Measurements from ENCODE around the gene PIP5K1C. TPM values are rescaled to one million over a fixed set of nuclear protein-coding genes. Genes with fewer than 3 reads are reported as not detected.

The PIP5K1C gene
- total and polyA plus RNA-seq, 10 of the 15 experiments (the other 5 are each of a cell fraction or from before 2014, with no cell fraction given): 0.39 to 19.6 (median 5.3) TPM

DNA sequence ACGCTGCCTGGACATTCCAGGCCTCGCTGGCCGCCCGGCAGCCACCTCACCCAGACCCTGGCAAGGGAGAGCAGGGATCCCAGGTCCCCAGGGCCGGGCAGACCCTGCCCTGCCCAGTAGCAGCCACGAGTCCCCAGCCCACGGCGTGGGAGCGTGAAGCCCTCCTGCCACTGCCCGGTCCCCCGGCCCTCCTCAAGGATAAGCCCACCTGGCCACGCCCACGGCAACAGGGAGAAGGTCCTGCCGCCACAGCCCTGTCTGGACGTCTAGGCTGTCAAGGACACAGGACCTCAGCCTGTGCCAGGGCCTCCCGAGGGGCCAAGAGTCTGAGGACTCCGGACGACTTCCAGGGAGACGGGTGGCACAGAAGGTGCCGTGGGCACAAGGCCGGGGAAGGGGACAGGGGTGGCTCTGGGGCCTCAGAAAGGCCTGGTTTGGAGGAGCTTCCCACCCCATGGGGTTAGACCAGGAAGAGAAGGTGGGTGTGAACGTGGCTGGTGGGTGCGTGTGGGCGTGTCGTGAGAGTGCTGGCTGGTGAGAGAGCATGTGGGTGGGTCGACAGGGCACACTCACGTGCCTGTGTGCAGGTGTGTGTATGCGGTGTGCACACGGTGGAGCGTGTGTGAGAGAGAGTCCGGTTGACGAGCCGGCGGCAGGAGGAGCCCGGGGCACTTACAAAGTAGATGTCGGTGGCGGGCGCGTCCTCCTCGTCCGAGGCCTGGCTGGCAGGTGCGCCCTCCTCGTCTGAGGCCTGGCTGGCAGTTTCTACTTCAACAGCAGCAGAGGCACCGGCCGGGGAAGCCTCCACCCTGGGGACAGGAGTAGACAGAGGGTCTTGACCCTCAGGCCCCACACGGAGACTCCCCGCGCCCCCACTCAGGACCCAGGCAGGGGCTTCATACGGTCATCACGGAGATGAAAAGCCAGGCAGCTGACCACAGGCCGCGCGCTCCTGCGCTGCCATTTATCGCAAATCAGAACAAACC, 61.8 kb downstream of the PIP5K1C start:
- no peak overlapping the region for H3K27ac ChIP-seq (ENCODE audit: control insufficient read depth, insufficient read depth)
- 91% methylated on average over 47 of the region's 55 CpGs for WGBS (ENCODE audit: insufficient coverage, insufficient replicate concordance, low lambda C conversion rate, missing lambda C conversion rate)

GRCh38 chr19:3637621-3638020, 62.6 kb downstream of the PIP5K1C start:
- ChIA-PET CTCF (no interaction called here), RAD21 (ENCODE audit: unreplicated experiment) (no interaction called here), SMC1A (ENCODE audit: uncharacterized antibody, unreplicated experiment) (no interaction called here), POLR2A (no interaction called here)
- Histone ChIP-seq H3K4me1 (ENCODE audit: control insufficient read depth, insufficient read depth, low read length) (no peaks in the 10 kb centered on the region), H3K27ac (ENCODE audit: control insufficient read depth, insufficient read depth) (no peak overlapping the region), H3K79me2 (ENCODE audit: control insufficient read depth, insufficient read depth, low read length) (no peaks in the 10 kb centered on the region), H2AFZ (ENCODE audit: control insufficient read depth, low read depth, low read length) (no peak overlapping the region), H3K4me3 (no peak overlapping the region), H3K36me3 (ENCODE audit: control insufficient read depth in 2 of 2, insufficient read depth in 2 of 2, low read length in 1 of 2) (no peaks in the 10 kb centered on the region; a peak in 1 of 4 replicates), H3K9me3 (replicated peaks; ENCODE audit: control insufficient read depth, insufficient read depth, low read length) (no peaks in the 10 kb centered on the region), H3K27me3 (replicated peaks in 1 of 2; ENCODE audit: control insufficient read depth in 2 of 2, insufficient read depth in 2 of 2, low read length in 1 of 2) (no peaks in the 10 kb centered on the region), H3K4me2 (ENCODE audit: control insufficient read depth, insufficient read depth) (no peak overlapping the region), H4K20me1 (ENCODE audit: control insufficient read depth, insufficient read depth) (no peaks in the 10 kb centered on the region), H3K9ac (ENCODE audit: control insufficient read depth, insufficient read depth, low read length) (no peak overlapping the region)
- in situ Hi-C loops (cut with MboI): no loop called here
- WGBS (ENCODE audit: insufficient coverage, insufficient replicate concordance, low lambda C conversion rate, missing lambda C conversion rate): 89% methylated on average over 14 of the region's 23 CpGs
- ATAC-seq (no peak), DNase-seq (ENCODE audit: low read depth, low spot score) (no peak), FAIRE-seq (no peak)
- BruUV-seq (replicated peaks): no TSS peak
- intact Hi-C loops (cut with micrococcal nuclease; ENCODE audit: unreplicated experiment): no loop called here
- TF ChIP-seq SP1 (IDR thresholded peaks at IDR 0.05; ENCODE audit: low read depth, low read length) (no peak), SIX5 (IDR thresholded peaks at IDR 0.05; ENCODE audit: low read depth, low read length, severe bottlenecking) (no peak), TCF12 (IDR thresholded peaks at IDR 0.05; ENCODE audit: low read depth, low read length) (no peak), ZNF274 (IDR thresholded peaks at IDR 0.05; ENCODE audit: insufficient read depth, insufficient read length) (no peak), CEBPB (IDR thresholded peaks at IDR 0.05; ENCODE audit: borderline replicate concordance in 1 of 2, low read depth in 2 of 2, low read length in 2 of 2) (no peak), NFIC (IDR thresholded peaks at IDR 0.05; ENCODE audit: low read depth, low read length) (no peak), ETV6 (conservative IDR thresholded peaks at IDR 0.05 in 1 of 2, IDR thresholded peaks at IDR 0.05 in 1 of 2; ENCODE audit: borderline replicate concordance in 1 of 2, low read depth in 1 of 2) (no peak), CBFB (IDR thresholded peaks at IDR 0.05; ENCODE audit: low read depth) (no peak), LARP7 (IDR thresholded peaks at IDR 0.05) (no peak), EGR1 (IDR thresholded peaks at IDR 0.05; ENCODE audit: borderline replicate concordance in 1 of 2, low read depth in 2 of 2, low read length in 2 of 2) (no peak)
- TF ChIP-seq, protein P1, sequence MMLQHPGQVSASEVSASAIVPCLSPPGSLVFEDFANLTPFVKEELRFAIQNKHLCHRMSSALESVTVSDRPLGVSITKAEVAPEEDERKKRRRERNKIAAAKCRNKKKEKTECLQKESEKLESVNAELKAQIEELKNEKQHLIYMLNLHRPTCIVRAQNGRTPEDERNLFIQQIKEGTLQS (IDR thresholded peaks at IDR 0.05; ENCODE audit: borderline replicate concordance, extremely low read depth, low read depth, low read length): no peak

More for the DNA sequence above, 61.8 kb downstream of the PIP5K1C start:
- TF ChIP-seq CHD4 (IDR thresholded peaks at IDR 0.05) (no peak), NR2C2 (IDR thresholded peaks at IDR 0.05; ENCODE audit: borderline replicate concordance, control insufficient read depth, insufficient read length, low read depth) (no peak), TCF3 (IDR thresholded peaks at IDR 0.05; ENCODE audit: borderline replicate concordance, insufficient read depth, low read depth, low read length) (no peak)
- TF ChIP-seq, protein P2, sequence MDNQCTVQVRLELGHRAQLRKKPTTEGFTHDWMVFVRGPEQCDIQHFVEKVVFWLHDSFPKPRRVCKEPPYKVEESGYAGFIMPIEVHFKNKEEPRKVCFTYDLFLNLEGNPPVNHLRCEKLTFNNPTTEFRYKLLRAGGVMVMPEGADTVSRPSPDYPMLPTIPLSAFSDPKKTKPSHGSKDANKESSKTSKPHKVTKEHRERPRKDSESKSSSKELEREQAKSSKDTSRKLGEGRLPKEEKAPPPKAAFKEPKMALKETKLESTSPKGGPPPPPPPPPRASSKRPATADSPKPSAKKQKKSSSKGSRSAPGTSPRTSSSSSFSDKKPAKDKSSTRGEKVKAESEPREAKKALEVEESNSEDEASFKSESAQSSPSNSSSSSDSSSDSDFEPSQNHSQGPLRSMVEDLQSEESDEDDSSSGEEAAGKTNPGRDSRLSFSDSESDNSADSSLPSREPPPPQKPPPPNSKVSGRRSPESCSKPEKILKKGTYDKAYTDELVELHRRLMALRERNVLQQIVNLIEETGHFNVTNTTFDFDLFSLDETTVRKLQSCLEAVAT (IDR thresholded peaks at IDR 0.05): no peak
- H3K79me2 ChIP-seq (ENCODE audit: control insufficient read depth, insufficient read depth, low read length): no peaks in the 10 kb centered on the region
- no peaks in the 10 kb centered on the region for H3K9me3 ChIP-seq (replicated peaks; ENCODE audit: control insufficient read depth, insufficient read depth, low read length)
- in situ Hi-C loops (cut with MboI) (no loop called here), intact Hi-C loops (cut with micrococcal nuclease; ENCODE audit: unreplicated experiment) (no loop called here)
- DNase-seq (ENCODE audit: low read depth, low spot score) (no peak), ATAC-seq (no peak), FAIRE-seq (no peak)
- H3K4me3 ChIP-seq: no peak overlapping the region
- BruUV-seq (replicated peaks): no TSS peak
- no peaks in the 10 kb centered on the region for H3K27me3 ChIP-seq (replicated peaks in 1 of 2; ENCODE audit: control insufficient read depth in 2 of 2, insufficient read depth in 2 of 2, low read length in 1 of 2)
- no peaks in the 10 kb centered on the region; a peak in 1 of 4 replicates for H3K36me3 ChIP-seq (ENCODE audit: control insufficient read depth in 2 of 2, insufficient read depth in 2 of 2, low read length in 1 of 2)
- H3K4me2 ChIP-seq (ENCODE audit: control insufficient read depth, insufficient read depth): no peak overlapping the region
- H3K4me1 ChIP-seq (ENCODE audit: control insufficient read depth, insufficient read depth, low read length): no peaks in the 10 kb centered on the region
- ChIA-PET RAD21 (ENCODE audit: unreplicated experiment) (no interaction called here), SMC1A (ENCODE audit: uncharacterized antibody, unreplicated experiment) (no interaction called here), POLR2A (no interaction called here), CTCF (no interaction called here)
- no peak overlapping the region for H2AFZ ChIP-seq (ENCODE audit: control insufficient read depth, low read depth, low read length)
- no peak overlapping the region for H3K9ac ChIP-seq (ENCODE audit: control insufficient read depth, insufficient read depth, low read length)
- H4K20me1 ChIP-seq (ENCODE audit: control insufficient read depth, insufficient read depth): no peaks in the 10 kb centered on the region
